GM12878 (cell line): ENCODE measurements around the gene CAMK4. TPM values are rescaled to one million over a fixed set of nuclear protein-coding genes. Genes with fewer than 3 reads are reported as not detected.

Experiments
- ATAC-seq: fragments of 200-7000 bp; cut with Tn5 transposase; 3 replicates; pipeline ENCODE4 v1.9.1; 2020; ENCODE audit warnings: mild to moderate bottlenecking, moderate library complexity
- BruUV-seq: library from RNA; stranded (reverse); fragments of 400-500 nt; replicated peaks from 2 replicates; lab custom pipeline; 2021; lab: Mats Ljungman, UMichigan
- CTCF ChIA-PET: fragments of 300-600 bp; sonication (Branson Sonifier 250); formaldehyde crosslinking; extraction: SDS; loops from one replicate; lab custom pipeline; 2021; ENCODE audit warnings: inconsistent platforms; lab: Yijun Ruan, JAX
- POLR2A ChIA-PET: fragments of 350-600 bp; formaldehyde crosslinking; extraction: SDS; loops from one replicate; lab custom pipeline; 2021; ENCODE audit warnings: inconsistent platforms; lab: Charles Lee
- RAD21 ChIA-PET: fragments of 300-600 bp; sonication (Branson Sonifier 250); formaldehyde crosslinking; loops from one replicate; lab custom pipeline; 2023; ENCODE audit warnings: antibody characterized with exemption; ENCODE audit not compliant: unreplicated experiment; lab: Charles Lee
- SMC1A ChIA-PET: fragments of 300-600 bp; sonication (Branson Sonifier 250); formaldehyde crosslinking; loops from one replicate; lab custom pipeline; 2023; ENCODE audit not compliant: unreplicated experiment, uncharacterized antibody; lab: Charles Lee
- DNase-seq: peaks from one replicate; pipeline ENCODE4 v3.0.0-alpha.2; 2011; ENCODE audit warnings: low read depth, low spot score
- FAIRE-seq: peaks from 3 replicates; lab custom pipeline; 2011; peaks lifted over from hg19 to GRCh38; lab: Jason Lieb, UNC
- H2AFZ ChIP-seq: 2 replicates; pipeline ENCODE4 v1.6.0; 2011; ENCODE audit warnings: low read depth, low read length, control low read depth; ENCODE audit not compliant: control insufficient read depth
- H3K27ac ChIP-seq: 2 replicates; pipeline ENCODE4 v1.5.1; 2011; ENCODE audit warnings: control low read depth; ENCODE audit not compliant: control insufficient read depth, insufficient read depth
- H3K27me3 ChIP-seq, 2 experiments: replicated peaks in 1 of 2; 2 replicates each; pipeline versions ENCODE4 v1.6.0 to v1.6.1; 2011; ENCODE audit warnings: low read length in 1 of 2; ENCODE audit not compliant: control insufficient read depth in 2 of 2, insufficient read depth in 2 of 2
- H3K36me3 ChIP-seq, 2 experiments: 2 replicates each; pipeline ENCODE4 v1.5.1; 2011; ENCODE audit warnings: low read length in 1 of 2; ENCODE audit not compliant: control insufficient read depth in 2 of 2, insufficient read depth in 2 of 2
- H3K4me1 ChIP-seq: 2 replicates; pipeline ENCODE4 v1.6.1; 2011; ENCODE audit warnings: mild to moderate bottlenecking, low read length, moderate library complexity, mixed read lengths; ENCODE audit not compliant: control insufficient read depth, insufficient read depth
- H3K4me2 ChIP-seq: 2 replicates; pipeline ENCODE4 v1.6.0; 2011; ENCODE audit warnings: control low read depth; ENCODE audit not compliant: control insufficient read depth, insufficient read depth
- H3K4me3 ChIP-seq: fragments of 200-600 bp; sonication (generic); 2 replicates; pipeline ENCODE4 v1.5.1; 2016
- H3K79me2 ChIP-seq: 2 replicates; pipeline ENCODE4 v1.6.0; 2011; ENCODE audit warnings: low read length; ENCODE audit not compliant: control insufficient read depth, insufficient read depth
- H3K9ac ChIP-seq: 2 replicates; pipeline ENCODE4 v1.8.0; 2011; ENCODE audit warnings: low read length, control low read depth, mixed read lengths; ENCODE audit not compliant: control insufficient read depth, insufficient read depth
- H3K9me3 ChIP-seq: replicated peaks from 3 replicates; pipeline ENCODE4 v1.5.1; 2011; ENCODE audit warnings: mild to moderate bottlenecking, low read length; ENCODE audit not compliant: control insufficient read depth, insufficient read depth
- H4K20me1 ChIP-seq: 2 replicates; pipeline ENCODE4 v1.6.0; 2011; ENCODE audit not compliant: control insufficient read depth, insufficient read depth
- MAX ChIP-seq: IDR thresholded peaks from 2 replicates; pipeline ENCODE4 v1.6.1; 2012; ENCODE audit warnings: low read depth, low read length, improper control_type of control experiment
- MYC ChIP-seq: IDR thresholded peaks from 2 replicates; pipeline ENCODE4 v1.6.1; 2011; ENCODE audit warnings: mild to moderate bottlenecking, low read length, moderate library complexity, inconsistent platforms; ENCODE audit not compliant: insufficient read depth, insufficient replicate concordance, insufficient read length, severe bottlenecking
- PAX5 ChIP-seq: IDR thresholded peaks from 2 replicates; pipeline ENCODE4 v1.6.1; 2011; ENCODE audit warnings: low read depth, low read length, borderline replicate concordance
- RFX5 ChIP-seq: IDR thresholded peaks from 2 replicates; pipeline ENCODE4 v1.6.1; 2011; ENCODE audit warnings: low read depth, low read length, improper control_type of control experiment
- ZNF24 ChIP-seq: fragments of 450-650 bp; IDR thresholded peaks from 2 replicates; pipeline ENCODE4 v1.6.1; 2017; ENCODE audit warnings: antibody characterized with exemption, mild to moderate bottlenecking
- WGBS: methylation state at CpG from one replicate; pipeline ENCODE4 v1.1.6; 2016; ENCODE audit warnings: low lambda C conversion rate; ENCODE audit not compliant: insufficient replicate concordance, insufficient coverage; ENCODE audit errors: missing lambda C conversion rate; 5-methylcytosine and 5-hydroxymethylcytosine counted together
- in situ Hi-C: fragments of 300-500 bp; cut with MboI; formaldehyde crosslinking; loops from 9 replicates; pipeline ENCODE4 v1.14.3; 2018; ENCODE audit warnings: mixed read lengths
- intact Hi-C: fragments of 100-400 bp; cut with micrococcal nuclease; formaldehyde crosslinking; loops from one replicate; pipeline ENCODE4 v1.14.2; 2022; ENCODE audit not compliant: unreplicated experiment
- polyA plus RNA-seq, 11 experiments: library from polyadenylated mRNA; depleted of rRNA in 4 of 11; unstranded in 6 of 11; stranded (reverse) in 5 of 11; fragments of >200 nt; fragmentation: Nextera tagmentation in 4 of 11; fragmentation: Illumina TruSeq in 1 of 11; extraction: Ambion mirVana in 4 of 11; extraction: Trizol in 1 of 11; gene quantifications; 1 replicate in 1 of 11; 2 replicates in 10 of 11; pipeline versions ENCODE4 v1.2.1 to v1.2.3, GENCODE V29; 2011 to 2016; ENCODE audit warnings: inconsistent platforms in 2 of 11, missing spikeins in 2 of 11, low read depth in 1 of 11
- total RNA-seq, 4 experiments: library from RNA; depleted of rRNA in 3 of 4; stranded (reverse); fragments of >200 nt in 3 of 4; fragmentation: Illumina TruSeq in 1 of 4; extraction: Trizol in 1 of 4; gene quantifications; 2 replicates each; pipeline versions ENCODE4 v1.2.1 to v1.2.3, GENCODE V29; 2013 to 2021
- TF ChIP-seq, protein P1 (sequence below): IDR thresholded peaks from 2 replicates; pipeline ENCODE4 v1.6.1; 2011; ENCODE audit warnings: low read depth, mild to moderate bottlenecking, low read length, moderate library complexity, borderline replicate concordance; ENCODE audit errors: extremely low read depth
- TF ChIP-seq, protein P2 (sequence below): IDR thresholded peaks from 2 replicates; pipeline ENCODE4 v1.6.1; 2012; ENCODE audit warnings: low read depth, low read length, improper control_type of control experiment

The CAMK4 gene
- total and polyA plus RNA-seq, 10 of the 15 experiments (the other 5 are each of a cell fraction or from before 2014, with no cell fraction given), result 13.3 to 51.9 (median 35.3) TPM

GRCh38 chr5:111183064-111183463 is 41.1 kb upstream of the CAMK4 start:
- 100% methylated on average over 3 of the region's 3 CpGs for WGBS
- Histone ChIP-seq H3K4me2 (no peak overlapping the region), H4K20me1 (no peaks in the 10 kb centered on the region), H3K9me3 (no peaks in the 10 kb centered on the region), H3K4me1 (no peaks in the 10 kb centered on the region), H3K36me3 (no peaks in the 10 kb centered on the region), H3K27me3 (no peaks in the 10 kb centered on the region), H3K79me2 (no peaks in the 10 kb centered on the region), H3K4me3 (no peak overlapping the region), H3K27ac (no peak overlapping the region), H2AFZ (no peak overlapping the region), H3K9ac (no peak overlapping the region)
- TF ChIP-seq RFX5 (no peak), ZNF24 (no peak), MAX (no peak), PAX5 (no peak), MYC (no peak)
- TF ChIP-seq, protein P1, sequence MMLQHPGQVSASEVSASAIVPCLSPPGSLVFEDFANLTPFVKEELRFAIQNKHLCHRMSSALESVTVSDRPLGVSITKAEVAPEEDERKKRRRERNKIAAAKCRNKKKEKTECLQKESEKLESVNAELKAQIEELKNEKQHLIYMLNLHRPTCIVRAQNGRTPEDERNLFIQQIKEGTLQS, result no peak
- TF ChIP-seq, protein P2, sequence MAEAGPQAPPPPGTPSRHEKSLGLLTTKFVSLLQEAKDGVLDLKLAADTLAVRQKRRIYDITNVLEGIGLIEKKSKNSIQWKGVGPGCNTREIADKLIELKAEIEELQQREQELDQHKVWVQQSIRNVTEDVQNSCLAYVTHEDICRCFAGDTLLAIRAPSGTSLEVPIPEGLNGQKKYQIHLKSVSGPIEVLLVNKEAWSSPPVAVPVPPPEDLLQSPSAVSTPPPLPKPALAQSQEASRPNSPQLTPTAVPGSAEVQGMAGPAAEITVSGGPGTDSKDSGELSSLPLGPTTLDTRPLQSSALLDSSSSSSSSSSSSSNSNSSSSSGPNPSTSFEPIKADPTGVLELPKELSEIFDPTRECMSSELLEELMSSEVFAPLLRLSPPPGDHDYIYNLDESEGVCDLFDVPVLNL, result no peak
- POLR2A ChIA-PET, result interaction anchor here (0.7 kb wide), 1 partner anchor 48 kb away, joined by 4 read pairs; no protein-coding TSS in a partner anchor
- intact Hi-C loops (no loop called here), in situ Hi-C loops (no loop called here)
- SMC1A ChIA-PET, result no interaction called here
- ATAC-seq (no peak), FAIRE-seq (no peak), DNase-seq (no peak)
- CTCF ChIA-PET, result interaction anchor here (0.7 to 0.9 kb wide), 2 partner anchors 95 to 216 kb away, joined by 3 to 4 read pairs; no protein-coding TSS in a partner anchor
- RAD21 ChIA-PET, result no interaction called here
- BruUV-seq, result no TSS peak
